A549 (cell line): Measurements from ENCODE around the gene LASP1. TPM values are rescaled to one million over a fixed set of nuclear protein-coding genes. Genes with fewer than 3 reads are reported as not detected.

Source experiments
- ATAC-seq, 2 experiments: fragments of 200-7000 bp in 1 of 2; fragments of >200 bp in 1 of 2; cut with Nextera tagmentation in 1 of 2; cut with Tn5 transposase in 1 of 2; 3 replicates each; pipeline versions ENCODE4 v1.8.0 to v1.9.1; 2018 to 2020; ENCODE audit warnings: mild to moderate bottlenecking in 1 of 2, moderate library complexity in 1 of 2
- CTCF ChIA-PET: fragments of 300-600 bp; sonication (Branson Sonifier 250); formaldehyde crosslinking; extraction: SDS; loops from one replicate; lab custom pipeline; 2021; ENCODE audit warnings: antibody characterized with exemption, inconsistent platforms; lab: Yijun Ruan, JAX
- POLR2A ChIA-PET: fragments of 350-600 bp; formaldehyde crosslinking; extraction: SDS; loops from one replicate; lab custom pipeline; 2021; ENCODE audit warnings: antibody characterized with exemption, inconsistent platforms; lab: Yijun Ruan, JAX
- DNase-seq, 2 experiments: peaks; one replicate each; pipeline versions ENCODE4 v3.0.0 to v3.0.0-alpha.2; 2011 to 2016; ENCODE audit warnings: low read depth in 1 of 2, low spot score in 1 of 2
- FAIRE-seq: peaks from 2 replicates; lab custom pipeline; 2011; peaks lifted over from hg19 to GRCh38; lab: Jason Lieb, UNC
- H3K27ac ChIP-seq, 2 experiments: fragments of >200 bp; sonication (Bioruptor Twin); formaldehyde crosslinking; 3 replicates each; pipeline ENCODE4 v1.5.1; 2016 to 2017
- H3K4me1 ChIP-seq: fragments of >200 bp; sonication (Bioruptor Twin); formaldehyde crosslinking; 3 replicates; pipeline ENCODE4 v1.6.1; 2016
- H3K4me2 ChIP-seq: fragments of >200 bp; sonication (Bioruptor Twin); formaldehyde crosslinking; 3 replicates; pipeline ENCODE4 v1.6.1; 2016
- H3K4me3 ChIP-seq: fragments of >200 bp; sonication (Bioruptor Twin); formaldehyde crosslinking; 3 replicates; pipeline ENCODE4 v1.5.1; 2016
- H3K9me3 ChIP-seq: fragments of >200 bp; sonication (Bioruptor Twin); formaldehyde crosslinking; 3 replicates; pipeline ENCODE4 v1.6.1; 2016
- BHLHE40 ChIP-seq: IDR thresholded peaks from 2 replicates; pipeline ENCODE4 v1.6.1; 2012; ENCODE audit warnings: low read depth, low read length, inconsistent platforms
- CBX2 ChIP-seq: fragments of 200-600 bp; sonication (generic); IDR thresholded peaks from 2 replicates; pipeline ENCODE4 v1.6.1; 2016; ENCODE audit warnings: low read depth, mild to moderate bottlenecking, borderline replicate concordance
- CHD2 ChIP-seq: fragments of 150-350 bp; IDR thresholded peaks from 2 replicates; pipeline ENCODE4 v1.6.1; 2014; ENCODE audit warnings: low read length; ENCODE audit not compliant: partially characterized antibody
- EHMT2 ChIP-seq: fragments of 200-600 bp; sonication (generic); IDR thresholded peaks from 2 replicates; pipeline ENCODE4 v1.6.1; 2016; ENCODE audit warnings: antibody characterized with exemption, low read depth, mild to moderate bottlenecking, moderate library complexity
- FOSL2 ChIP-seq, 2 experiments: fragments of 450-650 bp in 1 of 2; fragments of >200 bp in 1 of 2; sonication (Bioruptor Twin) in 1 of 2; formaldehyde crosslinking; IDR thresholded peaks; 2 replicates each; pipeline versions ENCODE4 v1.5.0 to v1.6.1; 2016 to 2020; ENCODE audit warnings: mild to moderate bottlenecking in 1 of 2, moderate library complexity in 1 of 2
- GATA3 ChIP-seq: IDR thresholded peaks from 2 replicates; pipeline ENCODE4 v1.6.1; 2012; ENCODE audit warnings: borderline replicate concordance
- HES2 ChIP-seq: fragments of >200 bp; sonication (Bioruptor Twin); formaldehyde crosslinking; IDR thresholded peaks from 2 replicates; pipeline ENCODE4 v1.6.1; 2016
- HOXA7 ChIP-seq: fragments of 250-450 bp; sonication (Bioruptor Pico); IDR thresholded peaks from 2 replicates; pipeline ENCODE4 v1.5.0; 2020; ENCODE audit warnings: mild to moderate bottlenecking, moderate library complexity
- HOXB13 ChIP-seq: fragments of 250-450 bp; sonication (Bioruptor Pico); IDR thresholded peaks from 2 replicates; pipeline ENCODE4 v1.5.0; 2020; ENCODE audit warnings: low read depth, mild to moderate bottlenecking, moderate library complexity
- MAZ ChIP-seq: fragments of 150-350 bp; IDR thresholded peaks from 2 replicates; pipeline ENCODE4 v1.6.1; 2014; ENCODE audit warnings: antibody characterized with exemption, low read depth, low read length, borderline replicate concordance
- PBX3 ChIP-seq: IDR thresholded peaks from 2 replicates; pipeline ENCODE4 v1.6.1; 2012
- PHF8 ChIP-seq: fragments of 200-600 bp; sonication (generic); IDR thresholded peaks from 2 replicates; pipeline ENCODE4 v1.6.1; 2016; ENCODE audit warnings: low read depth, mild to moderate bottlenecking, antibody characterized with exemption, moderate library complexity, borderline replicate concordance
- POLR2AphosphoS2 ChIP-seq: conservative IDR thresholded peaks from 2 replicates; pipeline ENCODE4 v1.6.1; 2012; ENCODE audit warnings: low read length, improper control_type of control experiment, inconsistent platforms
- REST ChIP-seq: fragments of 200-600 bp; sonication (generic); IDR thresholded peaks from 2 replicates; pipeline ENCODE4 v1.6.1; 2016; ENCODE audit warnings: antibody characterized with exemption, mild to moderate bottlenecking, moderate library complexity
- RNF2 ChIP-seq: fragments of 200-600 bp; sonication (generic); IDR thresholded peaks from 2 replicates; pipeline ENCODE4 v1.6.1; 2016; ENCODE audit warnings: low read depth, mild to moderate bottlenecking, antibody characterized with exemption, moderate library complexity, borderline replicate concordance
- SMC3 ChIP-seq: fragments of >200 bp; sonication (Bioruptor Twin); formaldehyde crosslinking; IDR thresholded peaks from 3 replicates; pipeline ENCODE4 v1.6.1; 2018; ENCODE audit warnings: inconsistent platforms
- TFCP2L1 ChIP-seq: fragments of 250-450 bp; sonication (Bioruptor Pico); IDR thresholded peaks from 2 replicates; pipeline ENCODE4 v1.5.0; 2021; ENCODE audit warnings: mild to moderate bottlenecking
- TP53 ChIP-seq: fragments of 250-450 bp; sonication (Bioruptor Pico); IDR thresholded peaks from 2 replicates; pipeline ENCODE4 v1.5.0; 2021; ENCODE audit warnings: mild to moderate bottlenecking, moderate library complexity
- ZNF302 ChIP-seq: fragments of 250-450 bp; sonication (Bioruptor Pico); IDR thresholded peaks from 2 replicates; pipeline ENCODE4 v1.9.0; 2021; ENCODE audit warnings: inconsistent platforms, mild to moderate bottlenecking, moderate library complexity
- WGBS: methylation state at CpG from one replicate; pipeline ENCODE4 v1.1.6; 2017; ENCODE audit errors: missing lambda C conversion rate; 5-methylcytosine and 5-hydroxymethylcytosine counted together
- polyA plus RNA-seq, 4 experiments: library from polyadenylated mRNA; depleted of rRNA in 3 of 4; stranded (reverse); fragments of >200 nt; fragmentation: RNase III in 1 of 4; extraction: RNeasy Plus Mini Kit Qiagen cat#74134 plus additional on column Dnase treatment in 1 of 4; gene quantifications; 2 replicates in 3 of 4; 3 replicates in 1 of 4; pipeline ENCODE4 v1.2.3, GENCODE V29; 2011 to 2017
- TF ChIP-seq, protein P1 (sequence below): fragments of >200 bp; sonication (Bioruptor Twin); formaldehyde crosslinking; IDR thresholded peaks from 3 replicates; pipeline ENCODE4 v1.5.1; 2016
- TF ChIP-seq, protein P2 (sequence below): IDR thresholded peaks from 2 replicates; pipeline ENCODE4 v1.6.1; 2012; ENCODE audit warnings: low read depth, borderline replicate concordance
- TF ChIP-seq, protein P3 (sequence below): fragments of 150-350 bp; IDR thresholded peaks from 2 replicates; pipeline ENCODE4 v1.6.1; 2014; ENCODE audit warnings: low read depth, mild to moderate bottlenecking, low read length

Gene LASP1
- polyA plus RNA-seq, 2 of the 4 experiments (the other 2 are of a cell fraction) = 145 to 281 TPM

- ChIA-PET POLR2A (no interaction called here), CTCF (interaction anchor here (1.2 to 6.3 kb wide), 6 partner anchors 11 to 234 kb away, joined by 3 to 50 read pairs (median 6); partner anchors contain the start of genes FBXO47 and LASP1)
- ATAC-seq = no peak
- no peak for FAIRE-seq
- no peak for DNase-seq
- TF ChIP-seq, protein P1, sequence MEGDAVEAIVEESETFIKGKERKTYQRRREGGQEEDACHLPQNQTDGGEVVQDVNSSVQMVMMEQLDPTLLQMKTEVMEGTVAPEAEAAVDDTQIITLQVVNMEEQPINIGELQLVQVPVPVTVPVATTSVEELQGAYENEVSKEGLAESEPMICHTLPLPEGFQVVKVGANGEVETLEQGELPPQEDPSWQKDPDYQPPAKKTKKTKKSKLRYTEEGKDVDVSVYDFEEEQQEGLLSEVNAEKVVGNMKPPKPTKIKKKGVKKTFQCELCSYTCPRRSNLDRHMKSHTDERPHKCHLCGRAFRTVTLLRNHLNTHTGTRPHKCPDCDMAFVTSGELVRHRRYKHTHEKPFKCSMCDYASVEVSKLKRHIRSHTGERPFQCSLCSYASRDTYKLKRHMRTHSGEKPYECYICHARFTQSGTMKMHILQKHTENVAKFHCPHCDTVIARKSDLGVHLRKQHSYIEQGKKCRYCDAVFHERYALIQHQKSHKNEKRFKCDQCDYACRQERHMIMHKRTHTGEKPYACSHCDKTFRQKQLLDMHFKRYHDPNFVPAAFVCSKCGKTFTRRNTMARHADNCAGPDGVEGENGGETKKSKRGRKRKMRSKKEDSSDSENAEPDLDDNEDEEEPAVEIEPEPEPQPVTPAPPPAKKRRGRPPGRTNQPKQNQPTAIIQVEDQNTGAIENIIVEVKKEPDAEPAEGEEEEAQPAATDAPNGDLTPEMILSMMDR = no peak
- TF ChIP-seq PBX3 (no peak), MAZ (no peak), TP53 (CRISPR knock-in tag) (no peak)
- TF ChIP-seq, protein P2, sequence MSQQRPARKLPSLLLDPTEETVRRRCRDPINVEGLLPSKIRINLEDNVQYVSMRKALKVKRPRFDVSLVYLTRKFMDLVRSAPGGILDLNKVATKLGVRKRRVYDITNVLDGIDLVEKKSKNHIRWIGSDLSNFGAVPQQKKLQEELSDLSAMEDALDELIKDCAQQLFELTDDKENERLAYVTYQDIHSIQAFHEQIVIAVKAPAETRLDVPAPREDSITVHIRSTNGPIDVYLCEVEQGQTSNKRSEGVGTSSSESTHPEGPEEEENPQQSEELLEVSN = no peak
- Histone ChIP-seq H3K4me3 (no peak overlapping the region), H3K9me3 (no peaks in the 10 kb centered on the region), H3K27ac (no peak overlapping the region), H3K4me1 (peaks cover 26% of the 10 kb centered on the region), H3K4me2 (no peak overlapping the region)
- WGBS = 87% methylated on average over 5 of the region's 5 CpGs
These were observed 49.1 kb downstream of the LASP1 start for GRCh38 chr17:38918916-38919315.

DNA sequence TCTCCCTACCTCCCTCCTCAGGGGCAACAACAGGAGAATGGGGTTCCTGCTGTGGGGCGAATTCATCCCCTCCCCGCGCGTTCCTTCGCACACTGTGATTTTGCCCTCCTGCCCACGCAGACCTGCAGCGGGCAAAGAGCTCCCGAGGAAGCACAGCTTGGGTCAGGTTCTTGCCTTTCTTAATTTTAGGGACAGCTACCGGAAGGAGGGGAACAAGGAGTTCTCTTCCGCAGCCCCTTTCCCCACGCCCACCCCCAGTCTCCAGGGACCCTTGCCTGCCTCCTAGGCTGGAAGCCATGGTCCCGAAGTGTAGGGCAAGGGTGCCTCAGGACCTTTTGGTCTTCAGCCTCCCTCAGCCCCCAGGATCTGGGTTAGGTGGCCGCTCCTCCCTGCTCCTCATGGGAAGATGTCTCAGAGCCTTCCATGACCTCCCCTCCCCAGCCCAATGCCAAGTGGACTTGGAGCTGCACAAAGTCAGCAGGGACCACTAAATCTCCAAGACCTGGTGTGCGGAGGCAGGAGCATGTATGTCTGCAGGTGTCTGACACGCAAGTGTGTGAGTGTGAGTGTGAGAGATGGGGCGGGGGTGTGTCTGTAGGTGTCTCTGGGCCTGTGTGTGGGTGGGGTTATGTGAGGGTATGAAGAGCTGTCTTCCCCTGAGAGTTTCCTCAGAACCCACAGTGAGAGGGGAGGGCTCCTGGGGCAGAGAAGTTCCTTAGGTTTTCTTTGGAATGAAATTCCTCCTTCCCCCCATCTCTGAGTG lies 49.6 kb downstream of the LASP1 start:
- DNase-seq = no peak
- Histone ChIP-seq H3K9me3 (no peaks in the 10 kb centered on the region), H3K4me1 (peaks cover 20% of the 10 kb centered on the region), H3K4me2 (no peak overlapping the region)
- ATAC-seq = no peak
- CTCF ChIA-PET = interaction anchor here (1.2 to 6.3 kb wide), 5 partner anchors 11 to 234 kb away, joined by 3 to 50 read pairs (median 7); partner anchors contain the start of genes FBXO47 and LASP1
- TF ChIP-seq REST = no peak
- TF ChIP-seq MAZ = no peak
- no peak for TF ChIP-seq GATA3
- no peak for TF ChIP-seq CBX2
- no peak for TF ChIP-seq BHLHE40
- no peak for TF ChIP-seq SMC3
- no peak for TF ChIP-seq ZNF302 (CRISPR knock-in tag)
- TF ChIP-seq HES2 = no peak
- no peak for TF ChIP-seq PHF8
- no peak for TF ChIP-seq CHD2
- TF ChIP-seq TFCP2L1 (CRISPR knock-in tag) = no peak
- TF ChIP-seq, protein P3, sequence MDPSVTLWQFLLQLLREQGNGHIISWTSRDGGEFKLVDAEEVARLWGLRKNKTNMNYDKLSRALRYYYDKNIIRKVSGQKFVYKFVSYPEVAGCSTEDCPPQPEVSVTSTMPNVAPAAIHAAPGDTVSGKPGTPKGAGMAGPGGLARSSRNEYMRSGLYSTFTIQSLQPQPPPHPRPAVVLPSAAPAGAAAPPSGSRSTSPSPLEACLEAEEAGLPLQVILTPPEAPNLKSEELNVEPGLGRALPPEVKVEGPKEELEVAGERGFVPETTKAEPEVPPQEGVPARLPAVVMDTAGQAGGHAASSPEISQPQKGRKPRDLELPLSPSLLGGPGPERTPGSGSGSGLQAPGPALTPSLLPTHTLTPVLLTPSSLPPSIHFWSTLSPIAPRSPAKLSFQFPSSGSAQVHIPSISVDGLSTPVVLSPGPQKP = no peak
- TF ChIP-seq EHMT2 = no peak
- TF ChIP-seq, protein P2 = no peak
- no peak for TF ChIP-seq HOXB13 (CRISPR knock-in tag)
- no peak for TF ChIP-seq POLR2AphosphoS2
- no peak for TF ChIP-seq FOSL2 (IDR thresholded peaks at IDR 0.05)
- TF ChIP-seq FOSL2 (CRISPR knock-in tag; IDR thresholded peaks at IDR 0.05) = no peak
- no peak for TF ChIP-seq RNF2
- TF ChIP-seq HOXA7 (CRISPR knock-in tag) = no peak
- TF ChIP-seq, all 56 proteins: peak for 0
- POLR2A ChIA-PET = no interaction called here
- Histone ChIP-seq H3K4me3 (no peak overlapping the region), H3K27ac (no peak overlapping the region)
- 98% methylated on average over 16 of the region's 16 CpGs for WGBS
- FAIRE-seq = no peak
